ENCODE results near the gene MACF1. TPM values are rescaled to one million over a fixed set of nuclear protein-coding genes. Genes with fewer than 3 reads are reported as not detected.

MACF1 gene
- total RNA-seq, 1 experiment from 2014 or later: 104 TPM

DNA sequence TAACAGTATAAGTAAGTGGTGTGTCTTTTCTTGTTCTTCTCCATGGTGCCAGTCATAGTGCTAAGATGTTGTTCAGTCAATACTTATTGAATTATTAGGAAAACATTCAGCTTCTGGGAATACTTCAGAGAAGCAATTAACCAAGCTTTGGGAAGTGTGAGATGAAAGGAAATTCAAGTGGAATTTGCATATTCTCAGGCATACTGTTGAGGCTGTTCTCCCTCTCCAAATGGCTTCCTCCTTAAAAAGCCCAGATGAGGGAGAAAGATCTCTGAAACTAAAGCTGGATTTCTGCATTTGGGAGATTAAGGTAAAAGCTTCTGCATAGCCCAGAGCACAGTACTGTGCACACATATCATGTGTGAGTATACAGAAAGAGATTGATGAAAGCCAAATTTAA, 73.4 kb downstream of the MACF1 start:
- H3K36me3 ChIP-seq (ENCODE audit: control insufficient read depth, insufficient read depth, low read length): no peaks in the 10 kb centered on the region
- H3K36me3 Mint-ChIP-seq (ENCODE audit: insufficient read depth, unreplicated experiment): peaks cover 19% of the 10 kb centered on the region
- peaks cover 37% of the 10 kb centered on the region for H3K4me1 Mint-ChIP-seq (ENCODE audit: low read depth, unreplicated experiment)
- POLR2A ChIA-PET: no interaction called here
- intact Hi-C loops (cut with micrococcal nuclease; ENCODE audit: unreplicated experiment): no loop called here
- no peak overlapping the region for H3K4me3 Mint-ChIP-seq (ENCODE audit: unreplicated experiment)
- no peak for DNase-seq
- TF ChIP-seq, protein P1, sequence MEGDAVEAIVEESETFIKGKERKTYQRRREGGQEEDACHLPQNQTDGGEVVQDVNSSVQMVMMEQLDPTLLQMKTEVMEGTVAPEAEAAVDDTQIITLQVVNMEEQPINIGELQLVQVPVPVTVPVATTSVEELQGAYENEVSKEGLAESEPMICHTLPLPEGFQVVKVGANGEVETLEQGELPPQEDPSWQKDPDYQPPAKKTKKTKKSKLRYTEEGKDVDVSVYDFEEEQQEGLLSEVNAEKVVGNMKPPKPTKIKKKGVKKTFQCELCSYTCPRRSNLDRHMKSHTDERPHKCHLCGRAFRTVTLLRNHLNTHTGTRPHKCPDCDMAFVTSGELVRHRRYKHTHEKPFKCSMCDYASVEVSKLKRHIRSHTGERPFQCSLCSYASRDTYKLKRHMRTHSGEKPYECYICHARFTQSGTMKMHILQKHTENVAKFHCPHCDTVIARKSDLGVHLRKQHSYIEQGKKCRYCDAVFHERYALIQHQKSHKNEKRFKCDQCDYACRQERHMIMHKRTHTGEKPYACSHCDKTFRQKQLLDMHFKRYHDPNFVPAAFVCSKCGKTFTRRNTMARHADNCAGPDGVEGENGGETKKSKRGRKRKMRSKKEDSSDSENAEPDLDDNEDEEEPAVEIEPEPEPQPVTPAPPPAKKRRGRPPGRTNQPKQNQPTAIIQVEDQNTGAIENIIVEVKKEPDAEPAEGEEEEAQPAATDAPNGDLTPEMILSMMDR (IDR thresholded peaks at IDR 0.05; ENCODE audit: insufficient read depth in 1 of 2, low read depth in 1 of 2, low read length in 1 of 2, severe bottlenecking in 1 of 2, unreplicated experiment in 1 of 2): no peak
- no peak overlapping the region for H3K27ac Mint-ChIP-seq (ENCODE audit: unreplicated experiment)
- no peaks in the 10 kb centered on the region for H3K9me3 ChIP-seq
- H3K4me1 ChIP-seq: peaks cover 59% of the 10 kb centered on the region
- CTCF ChIA-PET: no interaction called here
- no peak overlapping the region for H3K4me3 ChIP-seq (ENCODE audit: low read depth, low read length)
- no peaks in the 10 kb centered on the region for H3K27me3 Mint-ChIP-seq (ENCODE audit: insufficient read depth, unreplicated experiment)
- no peaks in the 10 kb centered on the region for H3K9me3 Mint-ChIP-seq (ENCODE audit: unreplicated experiment)
- H3K27me3 ChIP-seq (replicated peaks; ENCODE audit: control insufficient read depth, insufficient read depth, low read length): no peaks in the 10 kb centered on the region
- BruUV-seq (replicated peaks): no TSS peak

DNA sequence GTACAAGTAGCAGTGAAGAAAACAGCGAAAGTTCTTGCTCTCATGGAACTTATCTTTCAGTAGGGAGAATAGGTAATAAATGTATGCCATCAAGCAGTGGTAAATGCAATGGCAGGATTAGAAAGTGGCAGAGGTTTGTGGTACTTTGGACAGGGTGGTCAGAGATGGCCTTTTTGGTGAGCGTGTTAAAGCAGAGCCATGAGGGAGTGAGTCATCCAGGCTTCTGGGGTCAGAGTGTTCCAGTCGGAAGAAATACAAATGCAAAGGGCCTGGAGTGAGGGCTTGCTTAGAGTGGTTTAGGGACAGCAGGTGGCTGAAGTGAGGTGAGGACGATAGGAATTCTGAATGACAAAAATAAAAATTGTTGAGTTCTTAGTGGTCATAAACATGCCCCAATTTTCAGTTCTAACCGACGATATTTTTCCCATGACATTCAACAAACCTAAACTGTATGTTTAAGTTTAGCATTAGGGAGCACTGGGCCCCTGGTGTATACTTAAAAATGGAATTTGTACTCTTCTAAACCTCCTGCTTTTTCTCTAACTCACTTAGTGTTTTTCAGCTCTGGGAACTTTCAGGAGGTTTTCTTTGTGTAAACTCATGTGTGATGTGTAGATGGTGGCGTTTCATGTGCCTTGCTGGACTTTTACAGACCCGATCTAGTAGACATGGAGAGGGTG, 78.2 kb downstream of the MACF1 start:
- intact Hi-C loops (cut with micrococcal nuclease; ENCODE audit: unreplicated experiment): no loop called here
- no peaks in the 10 kb centered on the region for H3K27me3 ChIP-seq (replicated peaks; ENCODE audit: control insufficient read depth, insufficient read depth, low read length)
- TF ChIP-seq, protein P1 (IDR thresholded peaks at IDR 0.05; ENCODE audit: insufficient read depth in 1 of 2, low read depth in 1 of 2, low read length in 1 of 2, severe bottlenecking in 1 of 2, unreplicated experiment in 1 of 2): no peak
- peaks cover 12% of the 10 kb centered on the region for H3K4me1 Mint-ChIP-seq (ENCODE audit: low read depth, unreplicated experiment)
- H3K36me3 ChIP-seq (ENCODE audit: control insufficient read depth, insufficient read depth, low read length): no peaks in the 10 kb centered on the region; the same call in 1 of the 2 replicates
- H3K4me3 ChIP-seq (ENCODE audit: low read depth, low read length): no peak overlapping the region
- no peak overlapping the region for H3K4me3 Mint-ChIP-seq (ENCODE audit: unreplicated experiment)
- H3K27me3 Mint-ChIP-seq (ENCODE audit: insufficient read depth, unreplicated experiment): no peaks in the 10 kb centered on the region
- H3K27ac Mint-ChIP-seq (ENCODE audit: unreplicated experiment): no peak overlapping the region
- no peak for DNase-seq
- POLR2A ChIA-PET: no interaction called here
- peaks cover 37% of the 10 kb centered on the region for H3K36me3 Mint-ChIP-seq (ENCODE audit: insufficient read depth, unreplicated experiment)
- BruUV-seq (replicated peaks): no TSS peak
- no peaks in the 10 kb centered on the region for H3K9me3 ChIP-seq
- CTCF ChIA-PET: no interaction called here
- peaks cover 21% of the 10 kb centered on the region for H3K4me1 ChIP-seq
- no peaks in the 10 kb centered on the region for H3K9me3 Mint-ChIP-seq (ENCODE audit: unreplicated experiment)

DNA sequence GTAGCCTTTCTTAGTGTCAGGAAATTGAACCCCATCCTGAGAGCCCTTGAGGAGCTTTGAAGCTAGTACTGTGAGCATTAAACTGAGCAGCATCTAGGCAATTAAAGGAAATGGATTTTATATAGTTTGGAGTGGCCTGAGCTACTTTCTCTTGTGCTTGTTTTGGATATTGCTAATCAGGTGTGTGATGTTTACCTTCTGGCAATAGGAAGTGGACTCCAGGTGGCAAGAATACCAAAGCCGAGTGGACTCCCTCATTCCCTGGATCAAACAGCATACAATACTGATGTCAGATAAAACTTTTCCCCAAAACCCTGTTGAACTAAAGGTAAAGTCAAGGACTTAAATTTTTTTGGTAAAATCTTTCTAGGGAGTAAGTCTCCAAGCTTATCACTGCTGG, 79.4 kb downstream of the MACF1 start:
- H3K4me1 Mint-ChIP-seq (ENCODE audit: low read depth, unreplicated experiment): peaks cover 8% of the 10 kb centered on the region
- H3K27me3 ChIP-seq (replicated peaks; ENCODE audit: control insufficient read depth, insufficient read depth, low read length): no peaks in the 10 kb centered on the region
- no peak for DNase-seq
- H3K4me3 Mint-ChIP-seq (ENCODE audit: unreplicated experiment): no peak overlapping the region
- peaks cover 44% of the 10 kb centered on the region for H3K36me3 Mint-ChIP-seq (ENCODE audit: insufficient read depth, unreplicated experiment)
- H3K4me3 ChIP-seq (ENCODE audit: low read depth, low read length): no peak overlapping the region
- TF ChIP-seq, protein P1 (IDR thresholded peaks at IDR 0.05; ENCODE audit: insufficient read depth in 1 of 2, low read depth in 1 of 2, low read length in 1 of 2, severe bottlenecking in 1 of 2, unreplicated experiment in 1 of 2): no peak
- no peaks in the 10 kb centered on the region for H3K9me3 ChIP-seq
- no TSS peak for BruUV-seq (replicated peaks)
- no peaks in the 10 kb centered on the region for H3K27me3 Mint-ChIP-seq (ENCODE audit: insufficient read depth, unreplicated experiment)
- no peaks in the 10 kb centered on the region; the same call in 1 of the 2 replicates for H3K36me3 ChIP-seq (ENCODE audit: control insufficient read depth, insufficient read depth, low read length)
- POLR2A ChIA-PET: no interaction called here
- H3K9me3 Mint-ChIP-seq (ENCODE audit: unreplicated experiment): no peaks in the 10 kb centered on the region
- H3K4me1 ChIP-seq: peaks cover 11% of the 10 kb centered on the region
- intact Hi-C loops (cut with micrococcal nuclease; ENCODE audit: unreplicated experiment): no loop called here
- H3K27ac Mint-ChIP-seq (ENCODE audit: unreplicated experiment): no peak overlapping the region
- CTCF ChIA-PET: no interaction called here

Measured in Caco-2 (cell line).